Central memory CD8-positive, alpha-beta T cell (primary cell): ENCODE measurements around the gene ATP5F1E.
"Not testable (repeated sequence)": the region's sequence is repeated elsewhere in the genome, so short reads cannot be mapped to it uniquely, and the experiment has no call there.

Experiments
- ATAC-seq: fragments of 150-1000 bp; cut with Tn5 transposase; replicated peaks from 2 replicates; pipeline ENCODE4 v1.10.0; 2022; ENCODE audit warnings: mild to moderate bottlenecking, moderate FRiP score, moderate number of reproducible peaks; ENCODE audit not compliant: poor library complexity, severe bottlenecking; ENCODE audit errors: extremely low read depth
- DNase-seq, 2 donors: peaks; one replicate each; pipeline ENCODE4 v3.0.0; 2021; ENCODE audit warnings: low spot score in 2 of 2
- H3K27ac Mint-ChIP-seq: one replicate; pipeline ENCODE4 v1.8.0; 2022; ENCODE audit warnings: low read depth, mild to moderate bottlenecking, moderate library complexity, mixed read lengths
- H3K27me3 Mint-ChIP-seq: one replicate; pipeline ENCODE4 v1.8.0; 2022; ENCODE audit warnings: mixed read lengths
- H3K36me3 Mint-ChIP-seq: one replicate; pipeline ENCODE4 v1.8.0; 2022; ENCODE audit warnings: mild to moderate bottlenecking, moderate library complexity, mixed read lengths; ENCODE audit not compliant: insufficient read depth
- H3K4me1 Mint-ChIP-seq: one replicate; pipeline ENCODE4 v1.8.0; 2022; ENCODE audit warnings: mixed read lengths
- H3K4me3 Mint-ChIP-seq: one replicate; pipeline ENCODE4 v1.8.0; 2022; ENCODE audit warnings: mild to moderate bottlenecking, moderate library complexity, mixed read lengths
- H3K9me3 Mint-ChIP-seq: one replicate; pipeline ENCODE4 v1.8.0; 2022; ENCODE audit warnings: mixed read lengths

The ATP5F1E gene

GRCh38 chr20:59015812-59016711 lies 16.1 kb downstream of the ATP5F1E start:
- Mint-ChIP-seq H3K27ac (no peak overlapping the region), H3K27me3 (no peaks in the 10 kb centered on the region), H3K9me3 (no peaks in the 10 kb centered on the region), H3K4me1 (peaks cover 43% of the 10 kb centered on the region), H3K4me3 (peak overlapping the region; percentile 25), H3K36me3 (peaks cover under 1% of the 10 kb centered on the region)
- ATAC-seq (no peak), DNase-seq (no peak)

GRCh38 chr20:59015411-59015810 lies 16.7 kb downstream of the ATP5F1E start:
- DNase-seq (no peak), ATAC-seq (no peak)
- Mint-ChIP-seq H3K4me3 (peak overlapping the region; percentile 25), H3K27me3 (no peaks in the 10 kb centered on the region), H3K9me3 (no peaks in the 10 kb centered on the region), H3K4me1 (peaks cover 43% of the 10 kb centered on the region), H3K27ac (no peak overlapping the region), H3K36me3 (peaks cover 2% of the 10 kb centered on the region)

- Mint-ChIP-seq H3K4me1 (peaks cover 43% of the 10 kb centered on the region), H3K27ac (peak overlapping the region; percentile 70), H3K4me3 (peak overlapping the region; percentile 32), H3K27me3 (no peaks in the 10 kb centered on the region), H3K9me3 (no peaks in the 10 kb centered on the region), H3K36me3 (peaks cover 2% of the 10 kb centered on the region)
- ATAC-seq (no peak), DNase-seq (no peak)
These were observed 17.3 kb downstream of the ATP5F1E start for GRCh38 chr20:59014680-59015389.

- ATAC-seq (peak; percentile 90), DNase-seq (no peak)
- peaks cover 2% of the 10 kb centered on the region for H3K36me3 Mint-ChIP-seq
- peak overlapping the region; percentile 70 for H3K27ac Mint-ChIP-seq
- H3K4me3 Mint-ChIP-seq = peak overlapping the region; percentile 32
- no peaks in the 10 kb centered on the region for H3K9me3 Mint-ChIP-seq
- no peaks in the 10 kb centered on the region for H3K27me3 Mint-ChIP-seq
- peaks cover 43% of the 10 kb centered on the region for H3K4me1 Mint-ChIP-seq
These were observed 18.1 kb downstream of the ATP5F1E start for GRCh38 chr20:59013959-59014608.

DNA sequence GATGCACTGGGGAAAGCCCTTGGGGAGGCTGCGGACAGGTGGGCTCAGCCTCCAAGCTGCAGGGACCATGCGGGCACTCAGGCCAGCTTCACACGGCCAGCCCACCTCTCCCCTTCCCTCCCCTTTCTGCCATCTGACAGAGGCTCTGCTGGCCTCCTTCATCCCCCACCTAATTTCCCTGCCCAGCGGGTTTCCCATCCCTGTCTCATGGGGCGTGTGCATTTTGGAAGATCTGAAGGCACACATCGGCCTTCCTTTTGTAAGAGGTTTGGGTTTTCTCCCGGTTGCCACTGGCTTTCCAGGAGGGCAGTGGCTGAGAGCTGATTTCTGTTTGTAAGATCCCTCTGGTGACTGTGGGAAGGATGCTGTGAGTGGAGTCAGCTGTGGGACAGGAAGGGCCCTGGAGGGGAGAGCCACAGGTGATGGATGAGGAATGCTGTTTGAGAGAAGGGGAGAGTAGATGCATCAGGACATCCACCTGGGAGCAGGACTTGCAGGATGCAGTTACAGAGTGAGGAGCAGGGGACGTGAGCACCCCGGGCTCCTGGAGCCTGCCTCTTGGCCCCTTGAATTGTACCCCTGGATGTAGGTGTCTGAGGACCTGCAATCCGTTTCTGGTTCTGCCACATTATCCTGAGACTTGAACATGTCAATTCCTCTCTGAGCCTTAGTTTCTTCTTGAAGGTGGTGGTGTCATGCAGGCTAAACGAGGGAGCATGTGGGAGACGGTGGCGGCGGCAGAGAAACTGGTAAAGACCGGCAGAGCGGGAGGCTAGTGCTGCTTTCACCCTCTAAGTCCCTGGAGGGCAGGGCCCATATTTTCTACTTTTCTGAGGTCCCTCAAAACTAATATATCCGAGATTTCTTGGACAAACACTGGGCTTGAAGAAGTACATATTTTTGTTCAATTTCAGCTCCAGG lies 18.8 kb downstream of the ATP5F1E start:
- Mint-ChIP-seq H3K36me3 (peaks cover 2% of the 10 kb centered on the region), H3K27ac (no peak overlapping the region), H3K9me3 (no peaks in the 10 kb centered on the region), H3K27me3 (no peaks in the 10 kb centered on the region), H3K4me3 (no peak overlapping the region), H3K4me1 (peaks cover 43% of the 10 kb centered on the region)
- no peak for DNase-seq
- no peak for ATAC-seq

DNA sequence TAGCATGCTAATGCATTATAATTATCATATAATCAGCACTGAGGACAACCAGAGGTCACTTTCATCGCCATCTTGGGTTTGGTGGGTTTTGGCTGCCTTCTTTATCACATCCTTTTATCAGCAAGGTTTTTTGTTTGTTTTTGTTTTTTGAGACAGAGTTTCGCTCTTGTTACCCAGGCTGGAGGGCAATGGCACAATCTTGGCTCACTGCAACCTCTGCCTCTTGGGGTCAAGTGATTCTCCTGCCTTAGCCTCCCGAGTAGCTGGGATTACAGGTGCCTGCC lies 20.3 kb downstream of the ATP5F1E start:
- not testable (repeated sequence) for ATAC-seq, H3K27me3 Mint-ChIP-seq, H3K4me3 Mint-ChIP-seq

DNA sequence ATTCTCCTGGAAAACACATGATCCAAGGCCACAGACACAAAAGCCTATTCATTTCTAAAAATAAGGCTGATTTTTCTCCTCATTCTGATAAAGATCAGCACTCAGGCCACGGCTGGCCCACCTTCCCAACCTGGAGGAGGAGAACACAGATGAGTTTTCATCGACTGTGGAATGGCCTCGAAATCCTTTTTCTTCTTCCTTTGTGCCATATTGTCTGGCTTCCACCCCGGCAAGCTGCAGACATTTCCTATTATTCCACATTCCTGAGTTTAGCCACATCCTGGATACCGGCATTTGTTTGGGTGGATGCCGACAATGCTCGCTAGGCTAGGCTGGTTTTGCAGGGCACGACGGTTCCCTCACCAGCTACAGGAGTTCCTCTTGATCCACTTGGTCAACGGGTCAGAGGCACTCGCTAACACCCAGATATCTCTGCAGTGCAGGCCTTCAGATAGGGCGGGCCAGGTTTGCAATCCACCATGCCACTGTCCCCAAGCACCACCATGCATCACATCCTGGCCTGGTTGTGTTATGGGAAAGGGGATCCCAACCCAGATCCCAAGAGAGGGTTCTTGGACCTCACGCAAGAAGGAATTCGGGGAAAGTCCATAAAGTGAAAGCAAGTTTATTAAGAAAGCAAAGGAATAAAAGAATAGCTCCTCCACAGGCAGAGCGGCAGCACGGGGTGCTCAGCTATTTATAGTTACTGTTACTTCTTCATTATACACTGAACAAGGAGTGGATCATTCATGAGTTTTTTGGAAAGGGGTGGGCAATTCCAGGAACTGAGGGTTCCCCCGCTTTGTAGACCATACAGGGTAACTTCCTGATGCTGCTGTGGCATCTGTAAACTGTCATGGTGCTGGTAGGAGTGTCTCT lies 20.9 kb downstream of the ATP5F1E start:
- peak overlapping the region; percentile 38 for H3K27ac Mint-ChIP-seq
- peaks cover 32% of the 10 kb centered on the region for H3K4me1 Mint-ChIP-seq
- H3K9me3 Mint-ChIP-seq = no peaks in the 10 kb centered on the region
- no peaks in the 10 kb centered on the region for H3K27me3 Mint-ChIP-seq
- H3K36me3 Mint-ChIP-seq = peaks cover 2% of the 10 kb centered on the region
- ATAC-seq = no peak
- no peak overlapping the region for H3K4me3 Mint-ChIP-seq
- DNase-seq = no peak

More for the DNA sequence above, 20.3 kb downstream of the ATP5F1E start:
- H3K36me3 Mint-ChIP-seq, H3K9me3 Mint-ChIP-seq, DNase-seq, H3K27ac Mint-ChIP-seq: not testable (repeated sequence)
- H3K4me1 Mint-ChIP-seq = peaks cover 36% of the 10 kb centered on the region

- H3K4me3 Mint-ChIP-seq = no peak overlapping the region
- peaks cover 37% of the 10 kb centered on the region for H3K4me1 Mint-ChIP-seq
- no peaks in the 10 kb centered on the region for H3K27me3 Mint-ChIP-seq
- H3K27ac Mint-ChIP-seq = no peak overlapping the region
- H3K9me3 Mint-ChIP-seq = no peaks in the 10 kb centered on the region
- H3K36me3 Mint-ChIP-seq = peaks cover 2% of the 10 kb centered on the region
- DNase-seq (no peak), ATAC-seq (no peak)
These were observed 21.7 kb downstream of the ATP5F1E start for GRCh38 chr20:59010321-59010994.

DNA sequence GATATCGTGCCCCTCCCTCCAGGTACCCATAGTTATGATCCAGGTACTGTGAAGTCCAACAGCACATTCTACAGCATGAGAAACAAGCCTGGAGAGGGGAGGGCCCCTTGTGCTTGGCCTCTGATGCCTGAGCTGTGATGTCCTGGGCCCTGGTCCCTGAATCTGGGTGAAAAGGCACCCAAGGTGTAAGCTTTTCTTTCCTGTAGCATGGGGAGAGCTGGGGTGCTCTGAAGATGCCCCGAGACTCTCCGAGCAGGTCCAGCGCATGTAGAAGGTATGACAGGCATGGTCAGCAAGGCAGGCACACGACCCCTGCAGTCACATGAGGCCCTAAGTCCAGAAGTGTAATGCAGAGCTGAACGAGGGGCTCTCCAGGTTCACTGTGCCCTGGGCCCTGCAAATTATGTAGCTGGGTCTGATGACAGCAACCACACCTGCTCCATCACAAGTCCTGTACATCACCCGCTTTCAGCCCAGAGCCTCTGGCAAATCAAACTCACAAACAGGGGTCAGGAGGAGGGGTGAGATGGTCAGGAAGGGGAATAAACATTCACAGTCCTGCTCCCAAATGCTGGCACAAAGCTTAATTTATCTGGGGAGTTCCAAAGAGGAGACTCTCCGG lies 23.3 kb downstream of the ATP5F1E start:
- Mint-ChIP-seq H3K36me3 (peaks cover 7% of the 10 kb centered on the region), H3K9me3 (no peaks in the 10 kb centered on the region)
- no peak for DNase-seq

DNA sequence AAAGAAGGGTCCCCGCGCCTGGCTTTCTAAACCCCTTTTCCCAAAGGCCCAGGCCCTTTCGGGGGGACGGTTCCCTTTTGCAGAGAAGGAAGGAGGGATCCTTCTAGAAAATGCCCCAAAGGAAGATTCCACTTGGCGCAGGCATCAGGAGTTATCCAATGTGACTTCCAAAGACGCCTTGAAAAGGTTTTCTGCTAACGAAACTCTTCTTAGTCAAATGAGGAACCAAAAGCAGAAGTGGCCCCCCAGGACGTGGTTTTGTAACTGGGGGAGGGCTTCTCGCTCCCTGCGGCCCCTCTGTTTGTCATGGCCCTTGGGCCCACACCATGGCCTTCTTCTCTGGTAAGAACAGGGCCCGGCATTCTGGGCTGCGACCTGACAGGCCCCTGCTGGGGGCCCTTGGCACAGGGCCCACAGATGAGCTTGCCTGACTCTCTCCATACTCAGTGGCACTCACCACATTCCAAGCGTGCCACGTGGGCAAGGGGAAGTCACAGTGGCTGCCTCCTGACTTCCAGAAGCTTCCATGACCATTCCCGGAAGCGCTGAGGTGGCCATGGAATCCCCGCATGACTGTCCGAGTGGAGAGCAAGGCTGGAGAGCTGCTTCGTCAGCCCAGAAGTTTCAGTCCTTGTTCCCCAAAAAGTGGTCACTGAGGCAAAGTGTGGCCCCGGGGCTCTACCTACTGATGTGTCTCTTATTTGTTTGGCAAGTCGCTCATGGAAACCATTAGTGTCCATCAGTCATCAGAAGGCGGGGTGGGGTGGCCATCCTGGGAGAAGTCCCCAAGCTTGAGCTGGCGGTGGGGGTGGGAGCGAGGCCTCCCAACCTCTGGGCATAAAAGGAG lies 24.2 kb downstream of the ATP5F1E start:
- no peak for DNase-seq
- ATAC-seq = no peak
- H3K27ac Mint-ChIP-seq = peak overlapping the region; percentile 35
- H3K4me3 Mint-ChIP-seq = peak overlapping the region; percentile 84
- H3K27me3 Mint-ChIP-seq = no peaks in the 10 kb centered on the region
- peaks cover 8% of the 10 kb centered on the region for H3K36me3 Mint-ChIP-seq
- H3K9me3 Mint-ChIP-seq = no peaks in the 10 kb centered on the region
- H3K4me1 Mint-ChIP-seq = peaks cover 44% of the 10 kb centered on the region

More for the DNA sequence above, 23.3 kb downstream of the ATP5F1E start:
- Mint-ChIP-seq H3K27me3 (no peaks in the 10 kb centered on the region), H3K4me1 (peaks cover 43% of the 10 kb centered on the region), H3K27ac (no peak overlapping the region), H3K4me3 (no peak overlapping the region)
- ATAC-seq = no peak
